ENCODE data around the gene LPP.

Gene LPP

GRCh38 chr3:188198760-188199327 is 44.9 kb downstream of the LPP start:
- H4K20me1 ChIP-seq (ENCODE audit: insufficient read depth, low read length), result no peaks in the 10 kb centered on the region
- no peak overlapping the region for H3K4me3 ChIP-seq (ENCODE audit: low read depth, low read length, poor library complexity, severe bottlenecking)
- H3K9me2 ChIP-seq (ENCODE audit: low read depth, low read length), result no peaks in the 10 kb centered on the region
- TF ChIP-seq CTCF (IDR thresholded peaks at IDR 0.05; ENCODE audit: low read length) (no peak), EZH2 (IDR thresholded peaks at IDR 0.05; ENCODE audit: borderline replicate concordance, low read length) (no peak)
- no peak overlapping the region for H2AFZ ChIP-seq (ENCODE audit: low read length)
- no peaks in the 10 kb centered on the region for H3K27me3 ChIP-seq (ENCODE audit: insufficient read depth, low read length)
- H3K9me3 ChIP-seq (ENCODE audit: low read length), result no peaks in the 10 kb centered on the region
- H3F3A ChIP-seq (ENCODE audit: insufficient read depth, low read length), result peaks cover 3% of the 10 kb centered on the region; the same call in 1 of the 2 replicates
- H3K36me3 ChIP-seq (ENCODE audit: insufficient read depth, low read length), result no peaks in the 10 kb centered on the region
- H3K9ac ChIP-seq (ENCODE audit: low read length), result no peak overlapping the region
- H3K4me1 ChIP-seq (ENCODE audit: insufficient read depth, low read length, severe bottlenecking), result peaks cover 8% of the 10 kb centered on the region
- no peak overlapping the region for H3K27ac ChIP-seq (ENCODE audit: low read depth, low read length, poor library complexity, severe bottlenecking)
- H3K4me2 ChIP-seq (ENCODE audit: low read length), result no peak overlapping the region
- H3K79me2 ChIP-seq (ENCODE audit: insufficient read depth, low read length), result no peaks in the 10 kb centered on the region

- peaks cover 3% of the 10 kb centered on the region; the same call in 1 of the 2 replicates for H3F3A ChIP-seq (ENCODE audit: insufficient read depth, low read length)
- H3K79me2 ChIP-seq (ENCODE audit: insufficient read depth, low read length), result no peaks in the 10 kb centered on the region
- H3K4me3 ChIP-seq (ENCODE audit: low read depth, low read length, poor library complexity, severe bottlenecking), result no peak overlapping the region
- no peak overlapping the region for H3K4me2 ChIP-seq (ENCODE audit: low read length)
- H3K27ac ChIP-seq (ENCODE audit: low read depth, low read length, poor library complexity, severe bottlenecking), result no peak overlapping the region
- H3K9ac ChIP-seq (ENCODE audit: low read length), result no peak overlapping the region
- no peak for TF ChIP-seq CTCF (IDR thresholded peaks at IDR 0.05; ENCODE audit: low read length)
- no peak for TF ChIP-seq EZH2 (IDR thresholded peaks at IDR 0.05; ENCODE audit: borderline replicate concordance, low read length)
- H3K36me3 ChIP-seq (ENCODE audit: insufficient read depth, low read length), result no peaks in the 10 kb centered on the region
- H3K9me3 ChIP-seq (ENCODE audit: low read length), result no peaks in the 10 kb centered on the region
- H3K27me3 ChIP-seq (ENCODE audit: insufficient read depth, low read length), result no peaks in the 10 kb centered on the region
- peaks cover 8% of the 10 kb centered on the region for H3K4me1 ChIP-seq (ENCODE audit: insufficient read depth, low read length, severe bottlenecking)
- H3K9me2 ChIP-seq (ENCODE audit: low read depth, low read length), result no peaks in the 10 kb centered on the region
- no peaks in the 10 kb centered on the region for H4K20me1 ChIP-seq (ENCODE audit: insufficient read depth, low read length)
- H2AFZ ChIP-seq (ENCODE audit: low read length), result no peak overlapping the region
Measured at GRCh38 chr3:188199386-188199785, 45.4 kb downstream of the LPP start.

GRCh38 chr3:188200481-188200880 is 46.5 kb downstream of the LPP start:
- no peaks in the 10 kb centered on the region for H3K79me2 ChIP-seq (ENCODE audit: insufficient read depth, low read length)
- H2AFZ ChIP-seq (ENCODE audit: low read length), result no peak overlapping the region
- peaks cover 9% of the 10 kb centered on the region for H3K4me1 ChIP-seq (ENCODE audit: insufficient read depth, low read length, severe bottlenecking)

More at GRCh38 chr3:188200481-188200880, 46.5 kb downstream of the LPP start:
- no peaks in the 10 kb centered on the region for H3K9me3 ChIP-seq (ENCODE audit: low read length)
- H3K36me3 ChIP-seq (ENCODE audit: insufficient read depth, low read length), result no peaks in the 10 kb centered on the region
- TF ChIP-seq EZH2 (IDR thresholded peaks at IDR 0.05; ENCODE audit: borderline replicate concordance, low read length) (no peak), CTCF (IDR thresholded peaks at IDR 0.05; ENCODE audit: low read length) (no peak)
- H3K27ac ChIP-seq (ENCODE audit: low read depth, low read length, poor library complexity, severe bottlenecking), result no peak overlapping the region
- no peak overlapping the region for H3K4me2 ChIP-seq (ENCODE audit: low read length)
- no peaks in the 10 kb centered on the region for H4K20me1 ChIP-seq (ENCODE audit: insufficient read depth, low read length)
- H3K9ac ChIP-seq (ENCODE audit: low read length), result no peak overlapping the region
- H3K9me2 ChIP-seq (ENCODE audit: low read depth, low read length), result no peaks in the 10 kb centered on the region
- no peaks in the 10 kb centered on the region for H3K27me3 ChIP-seq (ENCODE audit: insufficient read depth, low read length)
- no peak overlapping the region for H3K4me3 ChIP-seq (ENCODE audit: low read depth, low read length, poor library complexity, severe bottlenecking)
- H3F3A ChIP-seq (ENCODE audit: insufficient read depth, low read length), result peaks cover 3% of the 10 kb centered on the region; the same call in 1 of the 2 replicates
